Stomach (tissue), 4 donors: ENCODE data around the gene LRMDA.

Experiments
- EP300 ChIP-seq: sonication (generic); formaldehyde crosslinking; IDR thresholded peaks from one replicate; pipeline ENCODE4 v1.6.1; 2017; ENCODE audit warnings: antibody characterized with exemption
- POLR2A ChIP-seq, 4 donors: fragments of 450-650 bp; IDR thresholded peaks; one replicate each; pipeline ENCODE4 v1.6.1; 2016; ENCODE audit warnings: antibody characterized with exemption in 4 of 4, control low read depth in 2 of 4, mild to moderate bottlenecking in 1 of 4, moderate library complexity in 1 of 4
- TF ChIP-seq, protein P1 (sequence below), 7 experiments: fragments of 450-650 bp in 4 of 7; fragments of 200-600 bp in 3 of 7; sonication (generic) in 3 of 7; IDR thresholded peaks; one replicate each; pipeline ENCODE4 v1.5.1; 2016 to 2019; ENCODE audit warnings: antibody characterized with exemption in 7 of 7, control low read depth in 2 of 7, mild to moderate bottlenecking in 1 of 7

DNA sequence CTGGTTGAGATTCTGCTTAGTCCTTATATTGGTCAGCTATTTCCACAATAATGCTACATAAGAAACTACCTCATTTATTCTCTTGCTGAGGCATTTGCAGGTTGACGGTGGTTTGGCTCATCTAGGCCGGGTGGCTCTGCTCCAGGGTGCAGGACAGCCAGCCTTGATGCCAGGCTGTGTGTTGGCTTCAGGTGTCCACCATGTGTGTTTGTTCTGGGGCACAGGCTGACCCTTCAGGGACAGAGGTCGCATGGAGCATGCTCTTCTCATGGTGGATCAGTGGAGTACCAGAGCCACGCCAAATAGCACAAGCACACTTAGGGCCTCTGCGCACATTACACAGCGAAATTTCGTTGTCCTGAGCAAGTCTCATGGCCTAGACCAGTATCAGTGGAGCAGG is 249.9 kb downstream of the LRMDA start:
- TF ChIP-seq, protein P1, sequence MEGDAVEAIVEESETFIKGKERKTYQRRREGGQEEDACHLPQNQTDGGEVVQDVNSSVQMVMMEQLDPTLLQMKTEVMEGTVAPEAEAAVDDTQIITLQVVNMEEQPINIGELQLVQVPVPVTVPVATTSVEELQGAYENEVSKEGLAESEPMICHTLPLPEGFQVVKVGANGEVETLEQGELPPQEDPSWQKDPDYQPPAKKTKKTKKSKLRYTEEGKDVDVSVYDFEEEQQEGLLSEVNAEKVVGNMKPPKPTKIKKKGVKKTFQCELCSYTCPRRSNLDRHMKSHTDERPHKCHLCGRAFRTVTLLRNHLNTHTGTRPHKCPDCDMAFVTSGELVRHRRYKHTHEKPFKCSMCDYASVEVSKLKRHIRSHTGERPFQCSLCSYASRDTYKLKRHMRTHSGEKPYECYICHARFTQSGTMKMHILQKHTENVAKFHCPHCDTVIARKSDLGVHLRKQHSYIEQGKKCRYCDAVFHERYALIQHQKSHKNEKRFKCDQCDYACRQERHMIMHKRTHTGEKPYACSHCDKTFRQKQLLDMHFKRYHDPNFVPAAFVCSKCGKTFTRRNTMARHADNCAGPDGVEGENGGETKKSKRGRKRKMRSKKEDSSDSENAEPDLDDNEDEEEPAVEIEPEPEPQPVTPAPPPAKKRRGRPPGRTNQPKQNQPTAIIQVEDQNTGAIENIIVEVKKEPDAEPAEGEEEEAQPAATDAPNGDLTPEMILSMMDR (IDR thresholded peaks at IDR 0.05), result no peak
- TF ChIP-seq EP300 (no peak), POLR2A (IDR thresholded peaks at IDR 0.05) (no peak)
